B cell (primary cell): ENCODE data around the gene EML6. TPM values are rescaled to one million over a fixed set of nuclear protein-coding genes. Genes with fewer than 3 reads are reported as not detected.

Experiments
- ATAC-seq: fragments of 200-7000 bp; cut with Tn5 transposase; one replicate; pipeline ENCODE4 v1.10.0; 2021; ENCODE audit warnings: low read depth, mild to moderate bottlenecking, moderate number of reproducible peaks, moderate library complexity
- CTCF ChIA-PET: fragments of 350-600 bp; sonication (Branson Sonifier 250); formaldehyde crosslinking; loops from one replicate; lab custom pipeline; 2021; ENCODE audit warnings: antibody characterized with exemption, inconsistent platforms; lab: Charles Lee
- POLR2A ChIA-PET: fragments of 350-600 bp; sonication (Branson Sonifier 250); formaldehyde crosslinking; loops from one replicate; lab custom pipeline; 2021; ENCODE audit warnings: antibody characterized with exemption; lab: Charles Lee
- DNase-seq: peaks from one replicate; pipeline ENCODE4 v3.0.0; 2013
- H2AFZ ChIP-seq: 2 replicates; pipeline ENCODE4 v1.6.1; 2012; ENCODE audit warnings: mild to moderate bottlenecking, low read depth, low read length; ENCODE audit not compliant: insufficient read depth, poor library complexity, severe bottlenecking
- H3K27ac ChIP-seq, 2 donors: 1 replicate in 1 of 2; 2 replicates in 1 of 2; pipeline ENCODE4 v1.5.1; 2012 to 2013; ENCODE audit warnings: low read length in 2 of 2, mild to moderate bottlenecking in 2 of 2, moderate library complexity in 1 of 2
- H3K27me3 ChIP-seq, 4 experiments: fragments of 200-600 bp in 1 of 4; sonication (generic) in 1 of 4; replicated peaks in 1 of 4; 1 replicate in 2 of 4; 2 replicates in 2 of 4; pipeline versions ENCODE4 v1.6.1 to v1.7.0; 2013 to 2016; ENCODE audit warnings: low read length in 3 of 4, mild to moderate bottlenecking in 2 of 4, mixed read lengths in 1 of 4, moderate library complexity in 1 of 4; ENCODE audit not compliant: insufficient read depth in 4 of 4, control insufficient read depth in 3 of 4; ENCODE audit errors: control extremely low read depth in 1 of 4
- H3K36me3 ChIP-seq, 2 experiments: replicated peaks in 1 of 2; 1 replicate in 1 of 2; 2 replicates in 1 of 2; pipeline versions ENCODE4 v1.6.1 to v1.7.1; 2013; ENCODE audit warnings: low read length in 1 of 2; ENCODE audit not compliant: insufficient read depth in 2 of 2, control insufficient read depth in 1 of 2; ENCODE audit errors: control extremely low read depth in 1 of 2, extremely low read depth in 1 of 2
- H3K4me1 ChIP-seq, 2 donors: fragments of 200-600 bp in 1 of 2; sonication (generic) in 1 of 2; 1 replicate in 1 of 2; 2 replicates in 1 of 2; pipeline versions ENCODE4 v1.5.1 to v1.6.1; 2013 to 2017; ENCODE audit warnings: low read length in 2 of 2; ENCODE audit not compliant: control insufficient read depth in 2 of 2, insufficient read depth in 2 of 2
- H3K4me2 ChIP-seq: replicated peaks from 2 replicates; pipeline ENCODE3; 2012; ENCODE audit warnings: mild to moderate bottlenecking, low read depth, low read length; ENCODE audit not compliant: poor library complexity, severe bottlenecking
- H3K4me3 ChIP-seq, 5 experiments: fragments of 200-600 bp in 1 of 5; sonication (generic) in 1 of 5; 1 replicate in 3 of 5; 2 replicates in 2 of 5; pipeline versions ENCODE4 v1.5.1 to v1.7.0; 2011 to 2016; ENCODE audit warnings: low read length in 4 of 5, mild to moderate bottlenecking in 4 of 5, low read depth in 2 of 5, control low read depth in 1 of 5, moderate library complexity in 1 of 5; ENCODE audit not compliant: insufficient read depth in 1 of 5; ENCODE audit errors: control extremely low read depth in 1 of 5, extremely low read depth in 1 of 5
- H3K79me2 ChIP-seq: fragments of 200-600 bp; sonication (generic); one replicate; pipeline ENCODE4 v1.6.0; 2016; ENCODE audit warnings: low read length; ENCODE audit not compliant: control insufficient read depth, insufficient read depth
- H3K9ac ChIP-seq: fragments of 200-600 bp; sonication (generic); 2 replicates; pipeline ENCODE4 v1.6.1; 2017; ENCODE audit warnings: mild to moderate bottlenecking, low read length, moderate library complexity
- H3K9me3 ChIP-seq, 3 donors: one replicate each; pipeline versions ENCODE4 v1.6.1 to v1.7.1; 2013; ENCODE audit warnings: low read length in 2 of 3; ENCODE audit not compliant: control insufficient read depth in 2 of 3, insufficient read depth in 1 of 3; ENCODE audit errors: control extremely low read depth in 1 of 3
- H4K20me1 ChIP-seq: 2 replicates; pipeline ENCODE4 v1.6.0; 2012; ENCODE audit warnings: mild to moderate bottlenecking, low read length; ENCODE audit not compliant: insufficient read depth, control insufficient read depth, poor library complexity, severe bottlenecking
- H3K27ac Mint-ChIP-seq: one replicate; pipeline ENCODE4 v1.8.0; 2021; ENCODE audit warnings: mixed read lengths
- H3K27me3 Mint-ChIP-seq: one replicate; pipeline ENCODE4 v1.8.0; 2021; ENCODE audit warnings: mixed read lengths
- H3K4me1 Mint-ChIP-seq: one replicate; pipeline ENCODE4 v1.8.0; 2021; ENCODE audit warnings: mixed read lengths
- H3K4me3 Mint-ChIP-seq: one replicate; pipeline ENCODE4 v1.8.0; 2021; ENCODE audit warnings: mixed read lengths
- H3K9me3 Mint-ChIP-seq: one replicate; pipeline ENCODE4 v1.8.0; 2022; ENCODE audit warnings: mixed read lengths; ENCODE audit not compliant: insufficient read depth
- CTCF ChIP-seq: fragments of 200-600 bp; IDR thresholded peaks from one replicate; pipeline ENCODE4 v1.8.0; 2022; ENCODE audit warnings: antibody characterized with exemption, mild to moderate bottlenecking
- EZH2 ChIP-seq: IDR thresholded peaks from 2 replicates; pipeline ENCODE4 v1.6.1; 2012; ENCODE audit warnings: borderline replicate concordance, low read depth, mild to moderate bottlenecking, moderate library complexity, low read length; ENCODE audit not compliant: insufficient read depth, poor library complexity, severe bottlenecking
- WGBS: methylation state at CpG from one replicate; pipeline ENCODE4 v1.1.5; 2013; ENCODE audit warnings: missing lambda C conversion rate; ENCODE audit not compliant: insufficient coverage; 5-methylcytosine and 5-hydroxymethylcytosine counted together
- intact Hi-C: fragments of 100-400 bp; cut with micrococcal nuclease; formaldehyde crosslinking; loops from one replicate; pipeline ENCODE4 v1.10.0; 2022
- polyA plus RNA-seq: library from polyadenylated mRNA; depleted of rRNA; stranded (reverse); fragments of >200 nt; gene quantifications from 2 replicates; pipeline ENCODE4 v1.2.3, GENCODE V29; 2012
- total RNA-seq, 2 donors: library from RNA; stranded (reverse); fragments of 120-200 nt in 1 of 2; gene quantifications; 1 replicate in 1 of 2; 2 replicates in 1 of 2; pipeline versions ENCODE4 v1.2.3 to v1.2.4, GENCODE V29; 2013 to 2022

Gene EML6
- total and polyA plus RNA-seq, 2 donors (not counting 1 experiment from before 2014, with no cell fraction given), result 42.5 to 53.7 TPM

- Histone ChIP-seq H3K9ac (no peak overlapping the region), H3K4me3 (no peak overlapping the region), H3K27ac (no peak overlapping the region), H3K4me2 (no peak overlapping the region), H3K27me3 (no peaks in the 10 kb centered on the region), H3K36me3 (peaks cover 0 to 4% of the 10 kb centered on the region in 2 experiments), H3K79me2 (no peaks in the 10 kb centered on the region), H3K4me1 (no peaks in the 10 kb centered on the region), H3K9me3 (no peaks in the 10 kb centered on the region), H4K20me1 (no peaks in the 10 kb centered on the region), H2AFZ (no peak overlapping the region)
- Mint-ChIP-seq H3K27ac (no peak overlapping the region), H3K27me3 (no peaks in the 10 kb centered on the region), H3K9me3 (no peaks in the 10 kb centered on the region), H3K4me3 (no peak overlapping the region), H3K4me1 (no peaks in the 10 kb centered on the region)
- CTCF ChIA-PET, result no interaction called here
- intact Hi-C loops, result no loop called here
- ATAC-seq (no peak), DNase-seq (no peak)
- POLR2A ChIA-PET, result no interaction called here
- no peak for TF ChIP-seq EZH2
- TF ChIP-seq CTCF, result no peak
- WGBS, result 78% methylated on average over 5 of the region's 9 CpGs
These were observed 229.6 kb downstream of the EML6 start for GRCh38 chr2:54952978-54953456.

- no peaks in the 10 kb centered on the region for H3K9me3 ChIP-seq
- no peak overlapping the region for H3K27ac Mint-ChIP-seq
- H3K36me3 ChIP-seq, result peaks cover 0 to 7% of the 10 kb centered on the region in 2 experiments
- H3K4me1 ChIP-seq, result no peaks in the 10 kb centered on the region
- ChIA-PET POLR2A (no interaction called here), CTCF (no interaction called here)
- TF ChIP-seq EZH2, result no peak
- no peak for TF ChIP-seq CTCF
- H3K27me3 Mint-ChIP-seq, result no peaks in the 10 kb centered on the region
- WGBS, result 88% methylated on average over 4 of the region's 8 CpGs
- no peak overlapping the region for H3K27ac ChIP-seq
- no peak for ATAC-seq
- no peak for DNase-seq
- no peaks in the 10 kb centered on the region for H3K4me1 Mint-ChIP-seq
- no peaks in the 10 kb centered on the region for H3K9me3 Mint-ChIP-seq
- no peak overlapping the region for H3K4me3 ChIP-seq
- H3K27me3 ChIP-seq, result no peaks in the 10 kb centered on the region
- no peaks in the 10 kb centered on the region for H4K20me1 ChIP-seq
- H2AFZ ChIP-seq, result no peak overlapping the region
- no peak overlapping the region for H3K4me2 ChIP-seq
- intact Hi-C loops, result no loop called here
- no peaks in the 10 kb centered on the region for H3K79me2 ChIP-seq
- no peak overlapping the region for H3K4me3 Mint-ChIP-seq
- no peak overlapping the region for H3K9ac ChIP-seq
These were observed 230.7 kb downstream of the EML6 start for GRCh38 chr2:54954158-54954557.
